Activated T-cell treated with anti-CD3 and anti-CD28 coated beads for 4 hours (primary cell): ENCODE results near the gene CMC4.
A peak's percentile ranks its signal among the peaks of the same experiment; 100 is the strongest.

Source experiments
- DNase-seq: peaks from one replicate; pipeline ENCODE4 v3.0.0-alpha.2; 2020

Gene CMC4, protein sequence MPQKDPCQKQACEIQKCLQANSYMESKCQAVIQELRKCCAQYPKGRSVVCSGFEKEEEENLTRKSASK

DNA sequence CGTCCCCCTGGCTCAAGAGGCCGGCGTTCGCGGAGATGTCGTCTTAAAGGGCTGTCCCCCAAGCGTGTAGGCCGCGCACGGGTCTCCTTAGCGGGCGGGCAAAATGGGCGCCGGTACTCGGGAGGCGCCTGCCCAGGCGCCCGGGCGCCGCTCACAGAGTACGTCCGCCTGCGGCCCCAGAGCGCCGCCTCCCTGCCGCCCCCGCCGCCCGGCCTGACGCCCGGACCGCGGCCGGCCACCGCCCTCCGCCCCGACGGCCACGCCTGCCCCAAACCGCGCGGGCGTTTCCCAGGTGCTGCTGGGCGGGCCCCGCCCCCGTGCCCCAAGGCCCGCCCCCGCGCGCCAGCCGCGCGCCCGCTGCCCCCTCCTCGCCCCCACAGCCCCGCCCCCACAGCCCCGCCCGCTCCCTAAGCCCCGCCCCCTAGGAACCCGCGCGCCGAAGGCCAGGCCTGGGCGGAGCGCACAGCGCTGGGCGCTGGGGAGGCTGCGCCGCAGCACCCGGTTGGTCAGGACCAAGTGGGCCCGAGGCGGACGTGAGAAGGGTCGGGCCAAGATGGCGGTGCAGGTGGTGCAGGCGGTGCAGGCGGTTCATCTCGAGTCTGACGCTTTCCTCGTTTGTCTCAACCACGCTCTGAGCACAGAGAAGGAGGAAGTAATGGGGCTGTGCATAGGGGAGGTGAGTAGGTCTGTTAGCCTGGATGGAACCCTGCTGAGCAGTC lies at the start of gene CMC4, which contains the start of the genes BRCC3 and MTCP1:
CMC4 (minus strand) TSS at position 162 of the 719 bp plus-strand sequence. CDS start 7,113 bp downstream, outside the sequence.
BRCC3 (plus strand) TSS at position 534 of the 719 bp plus-strand sequence; CDS start at position 554, 20 bp downstream.
MTCP1 (minus strand) TSS at position 162 of the 719 bp plus-strand sequence. CDS start 5,126 bp downstream, outside the sequence.
- DNase-seq: peak; percentile 51

DNA sequence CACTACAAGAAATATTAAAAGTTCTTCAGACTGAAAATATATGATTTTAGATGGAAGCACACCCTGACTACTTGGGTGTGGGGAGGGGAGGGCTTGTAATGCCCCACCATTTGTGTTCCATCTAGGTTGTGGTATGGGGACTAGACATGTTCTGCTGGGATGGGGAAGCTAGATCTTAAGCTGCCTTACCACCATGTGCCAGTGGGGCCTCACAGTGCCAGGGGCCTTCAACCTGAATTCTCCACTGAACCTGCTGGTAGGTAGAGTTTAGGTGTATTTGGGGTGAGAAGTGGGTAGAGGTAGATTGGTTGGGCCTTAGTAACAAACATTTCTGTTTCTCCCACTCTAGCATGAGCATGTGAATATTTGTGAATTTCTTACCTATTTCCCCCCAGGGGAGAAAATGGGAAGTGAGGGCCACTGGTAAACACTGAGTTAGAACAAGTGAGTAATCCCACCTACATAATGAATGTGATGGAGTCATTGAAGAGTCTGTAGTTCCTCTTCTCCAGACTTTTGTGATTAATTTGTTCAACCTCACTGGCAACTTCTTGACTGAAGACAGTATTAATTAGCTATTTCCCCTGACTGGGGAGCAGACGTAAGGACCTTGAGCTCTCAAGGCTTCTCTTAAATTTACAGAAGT lies 44.4 kb upstream of the CMC4 start:
- no peak for DNase-seq

DNA sequence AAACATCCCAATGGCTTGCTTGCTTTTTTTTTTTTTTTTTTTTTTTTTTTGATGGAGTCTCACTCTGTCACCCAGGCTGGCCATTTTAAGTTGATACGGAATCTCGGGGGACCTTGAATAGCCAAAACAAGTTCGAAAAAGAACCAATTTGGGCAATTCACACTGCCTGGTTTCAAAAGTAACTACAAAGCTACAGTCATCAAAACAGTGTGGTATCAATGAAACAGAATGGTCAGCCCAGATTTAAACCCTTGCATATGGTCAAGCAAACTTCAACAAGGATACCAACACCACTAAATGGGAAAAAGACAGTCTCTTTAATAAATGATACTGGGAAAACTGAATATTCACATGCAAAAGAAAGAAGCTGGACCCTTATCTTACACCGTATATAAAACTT lies 42.2 kb upstream of the CMC4 start:
- no peak for DNase-seq

DNA sequence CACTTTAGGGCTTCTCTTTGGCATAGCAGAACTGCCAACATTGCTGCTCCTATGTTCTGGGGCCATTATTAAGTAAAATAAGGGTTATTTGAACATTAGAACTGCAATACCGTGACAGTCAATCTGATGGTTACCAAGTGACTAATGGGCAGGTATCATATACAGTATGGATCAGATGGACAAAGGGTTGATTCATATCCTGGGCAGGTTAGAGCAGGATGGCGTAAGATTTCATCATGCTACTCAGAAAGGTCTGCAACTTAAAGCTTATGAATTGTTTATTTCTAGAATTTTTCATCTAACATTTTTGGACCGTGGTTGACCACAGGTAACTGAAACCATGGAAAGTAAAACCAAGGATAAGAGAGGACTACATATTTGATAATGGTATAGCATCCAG lies 41.2 kb upstream of the CMC4 start:
- DNase-seq: no peak

DNA sequence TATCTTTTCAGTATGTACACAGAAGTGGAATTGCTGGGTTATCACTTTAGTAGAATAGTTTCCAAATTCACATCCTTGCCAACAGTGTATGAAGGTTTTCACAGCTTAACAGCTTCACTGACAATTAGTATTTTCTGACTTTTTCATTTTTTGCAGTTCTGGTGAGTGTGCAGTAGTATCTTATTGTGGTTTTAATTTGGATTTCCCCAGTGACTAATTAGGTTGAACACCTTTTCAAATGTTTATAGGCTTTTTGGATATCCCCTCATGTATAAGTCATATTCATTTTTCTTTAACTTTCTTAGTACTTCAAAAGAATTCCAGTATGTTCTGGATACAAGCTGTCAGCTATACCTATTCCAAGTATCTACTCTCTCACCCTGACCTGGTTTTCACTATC lies 37.5 kb upstream of the CMC4 start:
- DNase-seq: no peak

DNA sequence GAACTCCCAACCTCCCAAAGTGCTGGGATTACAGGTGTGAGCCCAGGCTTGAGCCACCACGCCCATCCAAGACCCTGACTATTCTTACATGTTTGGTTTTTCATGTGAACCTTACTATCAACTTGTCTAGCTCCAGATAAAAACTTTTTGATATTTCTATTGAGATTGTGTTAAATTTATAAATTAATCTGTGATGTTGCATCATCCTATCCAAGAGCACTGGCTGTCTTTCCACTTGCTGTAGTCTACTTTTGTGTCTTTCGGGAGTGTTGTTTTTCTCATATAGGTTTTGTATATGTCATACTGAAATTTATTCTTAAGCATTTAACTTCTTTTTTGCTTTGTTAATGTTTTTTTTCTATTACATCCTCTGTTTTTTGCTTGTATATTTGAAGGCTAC lies 35.0 kb upstream of the CMC4 start:
- DNase-seq: no peak

DNA sequence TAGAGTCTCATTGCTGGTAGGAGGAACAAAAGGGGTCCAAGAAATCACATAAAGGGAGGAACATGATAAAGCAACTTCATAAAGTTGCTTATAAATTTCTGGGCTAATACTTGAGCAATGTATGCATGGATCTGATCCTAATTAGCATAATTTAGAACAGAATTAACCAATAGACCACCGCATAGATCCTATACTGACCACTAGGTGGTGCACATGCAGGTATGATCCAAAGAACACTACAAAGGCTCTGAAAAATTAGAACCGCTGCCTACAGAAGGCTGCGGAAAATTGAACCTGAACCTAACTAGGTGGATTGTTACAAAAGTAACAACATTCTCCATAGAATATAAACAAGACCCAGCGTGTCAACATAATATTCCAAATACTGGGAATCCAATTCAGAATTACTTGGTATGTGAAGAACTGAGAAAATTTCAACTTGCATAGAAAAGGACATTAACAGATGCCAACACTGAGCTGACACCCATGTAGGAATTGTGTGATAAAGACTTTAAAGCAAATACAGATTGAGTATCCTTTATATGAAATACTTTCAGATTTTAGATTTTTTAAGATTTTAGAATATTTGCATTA lies 23.6 kb upstream of the CMC4 start:
- DNase-seq: no peak

DNA sequence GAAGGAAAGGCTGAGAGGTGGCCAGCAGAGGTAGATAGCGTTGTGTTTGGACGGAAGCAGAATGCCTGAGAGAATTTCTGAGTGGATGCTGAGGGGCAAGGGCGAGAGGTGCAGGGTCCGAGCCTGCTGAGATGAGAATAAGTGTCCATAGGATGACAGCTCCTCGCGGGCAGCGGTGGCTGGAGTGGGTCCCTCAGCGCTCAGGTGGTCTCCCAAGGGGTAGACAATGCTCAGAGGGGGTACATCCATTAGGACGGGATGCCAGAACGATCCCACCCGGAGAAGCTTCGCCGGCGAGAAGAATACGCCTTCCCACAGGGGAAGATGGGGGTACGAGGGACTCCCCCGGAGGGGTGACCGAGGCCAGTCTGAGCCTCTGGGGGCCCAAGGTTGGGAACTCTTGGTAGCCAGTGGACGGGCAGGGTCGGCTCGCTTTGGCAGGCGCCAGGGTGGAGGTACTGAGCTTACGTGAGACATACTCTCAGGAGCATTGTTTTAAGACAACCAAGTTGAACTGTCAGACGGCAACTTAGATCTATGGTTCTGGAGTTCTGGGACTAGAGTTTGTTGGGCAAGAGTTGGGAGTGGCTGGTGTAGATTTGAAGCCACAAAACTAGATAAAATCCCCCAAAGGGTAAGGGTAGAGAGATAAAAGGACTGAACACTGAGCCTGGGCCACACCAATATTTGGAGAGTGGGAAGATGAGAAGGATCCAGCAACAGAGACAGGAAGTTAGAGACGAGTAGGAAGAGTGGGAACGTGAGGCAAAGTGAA lies 16.2 kb upstream of the CMC4 start:
- DNase-seq: no peak

DNA sequence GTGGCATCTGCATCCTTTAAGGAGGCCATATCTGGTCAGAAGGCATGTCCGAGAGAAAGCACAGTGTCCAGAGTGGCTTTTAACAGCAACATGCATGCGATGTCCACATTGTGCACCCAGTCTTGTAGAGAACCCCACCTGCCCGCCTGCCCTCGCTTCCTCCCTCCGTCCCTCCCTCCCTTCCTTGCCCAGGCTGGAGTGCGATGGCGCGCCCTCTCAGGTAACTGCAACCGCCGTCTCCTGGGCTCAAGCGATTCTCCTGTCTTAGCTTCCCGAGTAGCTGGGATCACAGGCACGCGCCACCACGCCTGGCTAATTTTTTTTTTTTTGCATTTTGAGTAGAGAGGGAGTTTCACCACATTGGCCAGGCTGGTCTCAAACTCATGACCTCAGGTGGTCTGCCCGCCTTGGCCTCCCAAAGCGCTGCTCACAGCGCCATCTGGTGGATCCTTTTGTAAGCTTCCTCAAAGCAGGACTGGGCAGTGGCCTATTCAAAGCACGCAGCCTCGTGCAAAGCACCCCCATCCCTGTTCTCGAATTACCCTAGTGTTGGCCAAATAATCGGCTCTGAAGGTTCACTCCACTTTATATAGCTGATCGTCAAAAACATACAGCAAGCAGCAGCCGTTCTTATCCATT lies 15.4 kb upstream of the CMC4 start:
- DNase-seq: peak; percentile 14

DNA sequence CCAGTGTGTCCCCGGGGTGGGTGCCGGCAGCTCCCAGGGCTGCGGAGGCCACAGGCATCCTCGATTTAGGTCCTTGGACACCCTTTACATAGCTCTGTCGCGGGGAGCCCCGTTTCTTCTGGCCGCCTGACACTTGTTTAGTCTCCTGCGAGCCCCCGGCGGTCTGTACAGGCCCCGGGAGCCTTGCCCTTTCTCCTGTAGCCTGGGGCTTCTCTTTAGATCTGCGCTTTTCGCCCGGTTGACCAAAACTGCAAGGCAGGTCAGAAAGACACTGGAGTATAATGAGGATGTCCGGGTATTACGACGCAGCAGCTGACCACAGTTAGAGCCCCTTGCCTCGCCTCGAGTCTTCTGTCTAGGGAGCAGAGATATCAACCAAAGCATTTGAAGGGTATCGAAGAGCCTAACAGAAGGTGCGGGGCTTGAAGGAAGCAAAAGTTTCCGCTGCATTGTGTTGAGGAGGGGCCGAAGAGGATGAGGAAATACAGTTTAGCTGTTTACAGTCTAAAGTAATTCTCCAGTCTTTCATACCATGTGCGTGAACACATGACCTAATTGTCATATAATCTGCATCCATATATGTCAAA lies 851 bp upstream of the CMC4 start:
- no peak for DNase-seq

DNA sequence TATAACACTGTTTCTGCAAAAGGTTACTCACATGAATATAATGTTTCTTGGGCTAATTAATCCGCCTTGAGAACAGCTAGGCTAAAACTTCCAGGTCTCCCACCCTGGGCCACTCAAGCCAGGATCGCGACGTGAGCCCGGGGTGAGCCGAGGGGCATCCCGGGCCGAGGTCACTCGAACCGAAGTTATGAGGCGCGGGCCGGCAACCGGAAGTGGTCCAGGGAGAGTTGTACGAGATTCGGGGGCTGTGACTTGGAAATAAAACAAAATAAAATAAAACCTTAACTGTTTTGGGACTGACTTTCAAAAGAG lies 317 bp downstream of the CMC4 start:
- no peak for DNase-seq

DNA sequence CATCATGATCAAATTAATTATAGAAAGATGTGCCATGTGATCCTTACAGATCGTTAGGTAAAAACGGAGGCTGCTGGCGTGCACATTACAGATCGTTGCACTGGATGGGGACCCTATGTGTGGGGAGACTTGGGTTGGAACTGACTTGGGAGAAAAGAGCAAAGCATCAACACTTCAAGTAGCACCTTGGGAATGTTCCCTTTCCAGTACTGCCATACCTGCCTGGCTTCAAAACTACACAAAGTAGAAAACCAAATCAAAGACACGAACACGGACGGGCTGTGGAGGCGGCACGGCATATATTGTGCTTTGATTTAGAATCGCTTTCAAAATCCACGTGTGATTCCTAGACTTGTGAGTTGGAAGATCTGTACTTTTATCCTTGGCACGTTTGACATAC lies 898 bp downstream of the CMC4 start:
- no peak for DNase-seq

DNA sequence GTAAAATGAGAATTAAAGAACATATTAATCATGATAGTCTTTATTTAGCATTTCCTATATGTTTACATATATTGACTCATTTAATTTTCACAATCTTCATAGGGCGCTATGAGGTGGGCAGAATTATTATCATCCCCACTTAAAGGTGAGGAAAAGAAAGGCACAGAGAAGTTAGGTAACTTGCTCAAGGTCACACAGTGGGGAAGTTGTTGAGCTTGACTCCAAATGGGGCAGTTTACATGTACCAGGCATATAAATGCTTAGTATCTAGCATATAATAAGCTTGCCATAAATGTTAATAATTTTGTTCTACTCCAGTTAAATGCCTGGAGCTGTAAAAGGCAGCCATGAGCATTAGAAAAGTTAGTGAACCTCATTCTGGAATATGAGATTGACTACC lies 1.5 kb downstream of the CMC4 start:
- DNase-seq: no peak

DNA sequence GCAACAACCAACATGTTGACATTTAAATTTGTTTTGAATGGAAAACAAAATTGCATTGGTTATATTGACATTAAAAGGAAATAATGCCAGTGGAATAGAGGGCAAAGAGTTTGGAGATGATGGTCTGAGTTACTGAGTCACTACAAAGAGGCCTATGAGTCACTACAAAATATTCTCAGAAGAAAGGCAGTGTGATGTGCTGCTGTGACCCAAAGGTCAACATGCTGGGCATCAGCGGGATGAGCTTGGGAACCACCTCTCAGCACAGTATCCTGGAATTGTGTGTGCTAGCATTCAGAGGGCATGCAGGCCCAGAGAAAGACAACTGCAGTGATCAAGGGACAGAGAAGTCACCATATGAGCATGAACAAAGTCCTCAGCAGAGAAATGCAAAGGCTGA lies 2.8 kb downstream of the CMC4 start:
- no peak for DNase-seq

DNA sequence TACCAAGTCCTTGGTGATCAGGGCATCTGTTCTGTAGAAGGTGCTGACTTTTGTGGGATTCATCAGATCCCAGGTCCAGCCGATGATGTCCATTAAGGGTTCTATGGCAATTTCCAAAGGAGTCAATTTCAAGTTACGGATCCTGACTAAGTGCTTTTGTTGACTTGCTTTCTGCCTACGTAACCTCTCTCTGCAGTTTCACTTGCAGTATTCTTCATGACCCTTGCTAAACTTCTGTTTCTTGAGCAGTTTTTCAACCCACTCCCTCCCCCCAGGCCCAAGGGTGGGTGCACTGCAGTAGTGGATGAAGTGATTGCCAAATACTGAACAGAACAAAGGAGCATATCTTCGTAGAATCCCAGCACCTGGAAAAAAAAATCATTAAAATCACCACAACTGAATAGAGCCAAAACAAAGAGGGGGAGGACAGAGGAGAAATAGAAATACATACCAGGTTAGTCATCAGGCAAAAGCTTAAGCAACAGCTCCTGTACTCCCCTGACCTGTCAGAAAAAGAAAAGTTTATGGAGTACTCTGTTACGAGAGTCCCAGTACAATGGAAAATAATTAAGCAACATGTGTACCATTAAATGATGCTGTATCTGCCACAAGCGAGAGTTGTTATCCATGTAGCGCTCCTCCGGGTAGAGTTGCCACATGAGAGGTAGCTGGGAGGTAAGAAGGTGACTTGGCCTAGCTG lies 5.8 kb downstream of the CMC4 start:
- DNase-seq: no peak

DNA sequence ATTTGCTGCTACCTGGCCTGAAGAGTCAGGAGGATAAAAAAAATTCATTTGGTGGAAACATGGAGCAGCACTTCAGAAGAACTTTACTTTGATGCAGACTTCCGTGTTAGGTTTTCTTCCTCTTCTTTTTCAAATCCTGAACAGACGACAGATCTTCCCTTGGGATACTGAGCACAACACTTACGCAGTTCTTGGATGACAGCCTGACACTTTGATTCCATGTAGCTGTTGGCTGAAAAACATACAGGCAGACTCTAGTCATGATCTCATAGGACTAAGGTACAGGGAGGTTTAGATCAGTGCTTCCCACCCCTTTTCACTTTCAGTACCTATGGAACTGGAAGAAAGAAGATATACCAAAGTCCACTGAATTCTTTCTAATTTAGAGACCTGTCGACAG lies 9.2 kb downstream of the CMC4 start:
- DNase-seq: no peak

DNA sequence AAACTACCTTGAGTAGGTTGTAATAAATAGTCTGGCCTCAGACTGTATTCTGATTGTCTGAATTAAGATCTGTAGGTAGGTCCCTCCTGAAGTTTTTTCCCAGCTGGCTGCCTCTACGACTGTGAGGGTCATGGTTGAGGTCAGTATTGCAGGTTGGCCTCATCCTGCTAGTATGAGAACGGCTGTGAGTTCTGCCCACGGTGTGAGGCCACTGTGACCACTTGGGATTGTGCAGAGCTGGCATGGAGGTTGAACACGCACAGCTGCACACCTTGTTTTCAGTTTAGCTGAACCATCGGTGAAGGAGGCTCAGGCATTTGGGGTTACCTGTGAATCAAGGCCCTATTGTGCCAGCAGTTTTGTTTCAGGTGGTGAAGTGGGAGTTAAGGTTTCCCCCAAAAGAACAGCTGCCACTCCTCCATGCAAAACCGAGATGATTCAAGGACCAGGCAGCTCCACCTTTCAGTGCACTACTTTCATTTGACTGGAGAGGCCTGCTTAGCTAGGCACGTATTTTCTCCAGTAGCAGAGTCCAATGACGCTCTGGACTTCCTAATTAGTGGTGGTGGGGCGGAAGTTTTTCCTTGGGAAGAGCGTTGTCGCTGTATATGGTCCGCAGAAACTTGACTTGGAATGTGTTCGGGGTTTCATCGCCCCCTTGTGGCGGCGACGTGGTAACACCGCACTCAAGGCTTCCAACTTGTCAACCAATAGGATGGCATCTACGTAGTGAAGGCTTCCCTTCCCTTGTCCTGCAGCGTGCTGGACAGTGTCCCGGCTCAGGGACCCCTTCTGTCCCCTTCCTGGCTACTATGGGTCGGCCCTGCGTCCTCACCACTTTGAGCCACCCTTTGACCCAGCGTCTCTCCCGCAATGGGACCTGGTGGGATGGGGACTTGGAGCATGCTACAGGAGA lies 13.8 kb downstream of the CMC4 start:
- peak; percentile 22 for DNase-seq

DNA sequence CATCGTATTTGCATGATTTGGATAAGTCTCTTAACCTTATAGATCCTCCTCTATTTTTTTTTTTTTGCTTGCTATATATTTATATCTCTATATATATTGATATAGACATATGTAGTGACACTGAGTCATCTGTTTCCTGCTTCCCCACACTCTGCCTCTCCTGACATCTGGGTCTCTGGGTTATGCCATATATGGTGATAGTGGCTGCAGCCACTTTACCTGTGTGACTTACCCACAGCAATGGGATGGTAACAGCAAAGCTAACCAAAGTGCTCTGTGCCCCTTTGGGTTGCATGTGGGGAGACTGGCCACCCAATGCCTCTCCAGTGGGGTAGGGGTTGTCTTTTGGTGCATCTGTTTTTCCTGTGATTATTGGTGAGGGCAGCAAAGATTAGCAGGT lies 14.5 kb downstream of the CMC4 start:
- no peak for DNase-seq

DNA sequence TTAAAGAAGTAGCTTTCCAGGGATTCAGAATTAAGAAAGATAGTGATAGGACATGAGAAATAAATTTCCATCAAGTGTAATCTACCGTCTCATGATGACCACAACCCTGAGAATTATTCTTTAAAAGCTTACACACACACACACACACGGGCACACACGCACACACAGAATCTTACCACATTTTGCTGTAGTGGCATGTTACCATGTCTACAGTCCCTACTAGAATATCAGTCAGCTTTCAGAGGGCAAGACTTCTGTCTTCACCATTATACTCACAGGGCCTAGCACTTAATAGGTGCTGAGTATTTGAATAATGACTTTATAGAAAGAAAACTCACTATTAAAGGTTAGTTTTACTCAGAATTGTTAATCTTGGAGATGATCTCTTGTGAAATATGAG lies 15.4 kb downstream of the CMC4 start:
- DNase-seq: no peak

DNA sequence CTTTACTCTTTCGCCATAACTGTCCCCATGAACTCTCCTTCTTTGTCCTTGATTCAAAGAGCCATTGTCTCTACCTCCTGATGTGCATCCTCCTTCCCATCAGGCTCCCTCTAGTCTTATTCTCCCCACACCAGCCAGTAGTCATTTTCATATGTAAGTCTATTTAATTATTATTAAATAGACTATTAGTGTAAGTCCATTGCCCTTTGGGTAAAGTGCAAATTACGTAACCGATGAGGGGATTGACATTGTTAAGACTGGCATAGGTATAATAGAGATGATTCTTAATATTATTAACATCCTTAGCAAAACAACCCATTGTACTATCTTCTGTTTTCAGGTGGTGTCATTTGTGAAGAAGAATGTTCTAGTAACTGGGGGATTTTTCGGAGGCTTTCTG lies 16.7 kb downstream of the CMC4 start:
- DNase-seq: no peak

DNA sequence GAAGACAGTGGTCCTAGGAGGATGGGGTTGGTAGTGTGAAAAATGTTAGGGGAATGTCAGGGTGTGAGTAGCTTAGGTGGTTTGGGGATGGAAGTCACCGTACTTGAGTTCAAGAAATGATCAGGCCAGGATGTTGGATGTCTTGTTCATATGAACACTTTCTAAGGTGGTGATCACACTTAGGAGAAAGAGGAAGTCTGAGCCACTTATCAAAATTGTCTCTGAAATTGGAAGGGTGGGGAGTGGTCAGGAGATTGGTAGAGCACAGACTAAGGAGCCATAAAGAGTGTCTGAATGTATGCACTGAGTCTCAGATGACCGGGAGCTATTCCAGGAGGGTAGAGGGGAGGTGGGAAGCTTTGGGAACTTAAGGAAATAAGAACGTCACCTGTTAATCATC lies 17.3 kb downstream of the CMC4 start:
- DNase-seq: no peak
